ENCODE data around the gene CALML5.

The CALML5 gene

GRCh38 chr10:5533098-5533731 is 33.8 kb upstream of the CALML5 start:
- DNase-seq (ENCODE audit: low spot score): no peak

GRCh38 chr10:5532618-5533097 is 33.3 kb upstream of the CALML5 start:
- DNase-seq (ENCODE audit: low spot score): no peak

GRCh38 chr10:5532307-5532605 is 32.9 kb upstream of the CALML5 start:
- DNase-seq (ENCODE audit: low spot score): no peak

GRCh38 chr10:5531558-5532306 is 32.4 kb upstream of the CALML5 start:
- DNase-seq (ENCODE audit: low spot score): no peak

GRCh38 chr10:5530846-5531557 is 31.6 kb upstream of the CALML5 start:
- DNase-seq (ENCODE audit: low spot score): no peak

- no peak for DNase-seq (ENCODE audit: low spot score)
Observed at GRCh38 chr10:5530412-5530806, 31.0 kb upstream of the CALML5 start.

- DNase-seq (ENCODE audit: low spot score): no peak
Observed at GRCh38 chr10:5529702-5530411, 30.5 kb upstream of the CALML5 start.

- no peak for DNase-seq (ENCODE audit: low spot score)
Observed at GRCh38 chr10:5528989-5529701, 29.8 kb upstream of the CALML5 start.

- no peak for DNase-seq (ENCODE audit: low spot score)
Observed at GRCh38 chr10:5527332-5528200, 28.2 kb upstream of the CALML5 start.

GRCh38 chr10:5526691-5527331 is 27.4 kb upstream of the CALML5 start:
- no peak for DNase-seq (ENCODE audit: low spot score)

- DNase-seq (ENCODE audit: low spot score): no peak
Observed at GRCh38 chr10:5525561-5526341, 26.4 kb upstream of the CALML5 start.

- DNase-seq (ENCODE audit: low spot score): no peak
Observed at GRCh38 chr10:5524641-5525560, 25.5 kb upstream of the CALML5 start, which contains the start of gene CALML3. CALML3 (plus strand) TSS chr10:5524961; CDS start chr10:5525086, 125 bp downstream.

- no peak for DNase-seq (ENCODE audit: low spot score)
Observed at GRCh38 chr10:5523796-5524574, 24.6 kb upstream of the CALML5 start.

GRCh38 chr10:5522913-5523560 is 23.7 kb upstream of the CALML5 start:
- no peak for DNase-seq (ENCODE audit: low spot score)

- DNase-seq (ENCODE audit: low spot score): no peak
Observed at GRCh38 chr10:5519054-5519453, 19.7 kb upstream of the CALML5 start.

- DNase-seq (ENCODE audit: low spot score): no peak
Observed at GRCh38 chr10:5518143-5518542, 18.8 kb upstream of the CALML5 start.

GRCh38 chr10:5517546-5517945 is 18.2 kb upstream of the CALML5 start:
- no peak for DNase-seq (ENCODE audit: low spot score)
